GM21447 (cell line): ENCODE results near the gene LSM5.

Experiments used
- ATAC-seq: cut with Tn5 transposase; IDR thresholded peaks from one replicate; pipeline ENCODE4 v1.9.1; 2021; ENCODE audit not compliant: unreplicated experiment

LSM5 gene

DNA sequence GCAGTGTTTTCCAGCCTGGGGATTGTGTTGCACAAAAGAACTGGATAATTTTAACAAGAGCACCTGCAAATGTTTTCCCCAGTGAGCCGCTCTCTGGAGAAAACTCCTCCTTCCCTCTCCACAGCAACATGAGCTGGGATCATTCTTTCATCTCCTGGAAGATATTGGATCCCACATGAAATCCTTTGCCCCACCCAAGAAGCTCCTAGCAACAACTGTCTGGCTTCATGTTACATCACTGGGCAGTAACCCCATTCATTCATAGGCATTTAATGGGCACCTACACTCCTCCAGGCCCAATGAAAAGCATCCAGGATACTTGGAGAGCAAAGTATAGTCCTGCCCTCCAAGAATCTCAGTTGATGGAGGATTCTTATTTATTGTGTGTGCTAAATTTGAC lies 27.2 kb downstream of the LSM5 start:
- no peak for ATAC-seq

DNA sequence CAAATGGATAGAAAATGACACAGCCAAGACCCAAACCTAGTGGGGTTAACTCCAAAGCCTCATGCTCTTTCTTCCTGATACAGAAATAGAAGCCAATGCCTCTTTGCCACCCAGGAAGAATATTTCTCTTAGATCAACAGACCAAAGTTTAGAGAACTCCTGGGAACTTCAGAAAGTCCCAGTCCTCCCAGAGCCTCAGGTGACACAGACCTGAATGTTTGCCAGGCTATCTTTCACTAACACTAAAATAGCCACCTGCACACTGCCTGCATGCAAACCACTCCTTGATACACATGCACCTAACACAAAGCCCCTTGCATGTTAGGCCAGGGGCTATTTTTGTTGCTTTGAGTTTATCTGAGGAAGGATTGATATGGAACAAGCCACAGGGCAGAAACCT lies 27.7 kb downstream of the LSM5 start:
- no peak for ATAC-seq

DNA sequence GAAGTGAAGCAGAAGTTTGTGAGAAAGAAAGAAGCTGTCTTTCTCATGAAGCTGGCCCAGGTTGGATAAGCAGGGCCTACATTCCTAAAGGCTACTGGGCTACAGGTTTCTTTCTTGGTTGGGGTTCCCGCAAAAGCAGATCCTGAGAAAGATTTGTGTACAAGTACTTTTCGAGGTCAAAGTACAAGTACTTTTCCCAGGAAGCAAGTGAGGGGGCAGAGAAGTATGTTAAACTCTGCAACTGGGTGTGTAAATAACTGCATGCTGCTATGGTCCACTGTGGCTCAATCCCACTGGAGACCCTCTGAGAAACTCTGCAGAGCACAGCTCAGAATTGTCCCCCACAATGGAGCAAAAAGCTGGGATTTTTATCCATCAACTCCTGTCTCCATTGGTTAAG lies 28.7 kb downstream of the LSM5 start:
- ATAC-seq = no peak

GRCh38 chr7:32459788-32460187 lies 30.4 kb downstream of the LSM5 start:
- no peak for ATAC-seq

- ATAC-seq = no peak
Observed at GRCh38 chr7:32458025-32458424, 32.2 kb downstream of the LSM5 start.

DNA sequence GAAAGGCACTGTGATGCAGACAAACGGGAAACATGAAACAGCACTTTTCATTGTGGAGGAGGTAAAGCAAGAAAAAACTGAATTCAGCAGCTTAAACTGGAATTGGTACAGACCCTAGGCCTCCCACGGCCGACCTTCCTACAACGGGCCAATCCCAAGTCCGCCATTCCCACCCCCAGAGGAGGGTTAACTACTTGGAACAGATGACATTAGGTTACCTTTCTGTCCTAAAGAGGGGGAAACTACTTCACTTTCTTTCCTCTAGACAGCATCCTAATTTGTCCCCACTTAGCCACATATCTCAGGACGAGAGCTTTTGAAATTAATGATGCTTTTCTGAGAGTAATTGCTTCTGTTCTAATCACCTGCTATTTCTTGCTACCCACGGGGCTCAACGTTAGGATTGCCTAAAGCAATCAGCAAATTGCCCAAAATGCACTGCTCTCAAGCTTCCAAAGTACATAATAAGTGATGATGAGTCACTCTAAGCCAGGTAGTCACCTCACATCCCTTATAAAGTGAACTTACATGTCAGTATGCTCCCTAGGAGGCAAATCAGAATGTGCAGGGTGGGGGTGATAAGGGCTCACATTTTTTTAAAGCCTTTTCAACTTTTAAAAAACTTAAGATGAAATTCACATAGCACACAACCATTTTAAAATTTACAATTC lies 36.7 kb downstream of the LSM5 start:
- no peak for ATAC-seq

DNA sequence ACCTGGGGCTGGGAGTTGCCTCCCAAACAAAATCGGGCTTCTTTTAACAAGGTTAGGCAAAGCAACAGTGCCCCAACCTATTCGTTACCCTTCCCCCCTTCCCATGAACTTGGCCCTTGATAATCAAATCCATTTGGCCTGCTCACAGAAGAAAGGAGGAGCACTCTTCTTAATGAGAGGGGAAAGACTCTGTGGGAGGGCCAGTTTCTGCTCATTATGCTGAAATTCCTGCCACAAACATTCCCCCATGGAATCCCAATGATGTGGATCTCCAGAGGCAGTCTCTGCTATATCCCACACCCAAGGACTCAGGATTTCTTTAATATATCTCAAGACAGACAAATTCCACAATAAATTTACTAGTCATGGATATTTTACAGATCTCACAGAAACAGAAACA lies 43.0 kb downstream of the LSM5 start:
- ATAC-seq = no peak

GRCh38 chr7:32436146-32436928 lies 53.8 kb downstream of the LSM5 start:
- no peak for ATAC-seq
